K562 (cell line): ENCODE measurements around the gene MLANA. TPM values are rescaled to one million over a fixed set of nuclear protein-coding genes. Genes with fewer than 3 reads are reported as not detected.

Experiments
- ATAC-seq: fragments of 200-7000 bp; cut with Tn5 transposase; 3 replicates; pipeline ENCODE4 v1.9.1; 2020; ENCODE audit warnings: moderate library complexity
- BruUV-seq: library from RNA; stranded (reverse); fragments of 400-500 nt; replicated peaks from 2 replicates; lab custom pipeline; 2021; lab: Mats Ljungman, UMichigan
- CTCF ChIA-PET: fragments of 300-600 bp; formaldehyde crosslinking; extraction: SDS; loops from one replicate; lab custom pipeline; 2021; ENCODE audit warnings: low intra/inter-chr PET ratio; lab: Yijun Ruan, JAX
- POLR2A ChIA-PET: fragments of 300-600, 350-650 bp; sonication (Branson Sonifier 250); formaldehyde crosslinking; extraction: SDS; loops from one replicate; lab custom pipeline; 2021; ENCODE audit warnings: antibody characterized with exemption, inconsistent platforms; lab: Yijun Ruan, JAX
- DNase-seq, 4 experiments: peaks; one replicate each; pipeline versions ENCODE4 v3.0.0 to v3.0.0-alpha.2; 2011 to 2018; ENCODE audit warnings: low spot score in 3 of 4, mixed read lengths in 3 of 4; ENCODE audit errors: extremely low read depth in 1 of 4
- FAIRE-seq: peaks from 2 replicates; lab custom pipeline; 2011; peaks lifted over from hg19 to GRCh38; lab: Jason Lieb, UNC
- H2AFZ ChIP-seq: 2 replicates; pipeline ENCODE4 v1.6.0; 2011; ENCODE audit warnings: low read depth, low read length, control low read depth, inconsistent platforms
- H3K27ac ChIP-seq: fragments of 200-600 bp; 3 replicates; pipeline ENCODE4 v1.8.0; 2011; ENCODE audit warnings: low read depth, mild to moderate bottlenecking, control low read depth, inconsistent platforms, low read length, moderate library complexity, mixed read lengths; ENCODE audit errors: extremely low read depth
- H3K27me3 ChIP-seq, 2 experiments: fragments of 300-600 bp in 1 of 2; 2 replicates in 1 of 2; 3 replicates in 1 of 2; pipeline versions ENCODE4 v1.6.0 to v1.8.0; 2011; ENCODE audit warnings: inconsistent platforms in 2 of 2, low read length in 2 of 2, mild to moderate bottlenecking in 1 of 2, mixed read lengths in 1 of 2, moderate library complexity in 1 of 2; ENCODE audit not compliant: control insufficient read depth in 2 of 2, insufficient read depth in 2 of 2
- H3K36me3 ChIP-seq: fragments of 300-600 bp; 3 replicates; pipeline ENCODE4 v1.8.0; 2011; ENCODE audit warnings: mild to moderate bottlenecking, low read length, inconsistent platforms; ENCODE audit not compliant: control insufficient read depth, insufficient read depth
- H3K4me1 ChIP-seq, 2 experiments: fragments of 200-600 bp in 1 of 2; replicated peaks in 1 of 2; 2 replicates in 1 of 2; 3 replicates in 1 of 2; pipeline versions ENCODE4 v1.5.1 to v1.8.0; 2011; ENCODE audit warnings: inconsistent platforms in 2 of 2, low read length in 2 of 2, mild to moderate bottlenecking in 1 of 2, mixed read lengths in 1 of 2, moderate library complexity in 1 of 2; ENCODE audit not compliant: control insufficient read depth in 2 of 2, insufficient read depth in 2 of 2
- H3K4me2 ChIP-seq: 2 replicates; pipeline ENCODE4 v1.6.1; 2011; ENCODE audit warnings: low read length, control low read depth, inconsistent platforms, mixed read lengths; ENCODE audit not compliant: insufficient read depth
- H3K4me3 ChIP-seq: fragments of 200-600 bp; sonication (generic), shearing (Covaris generic); 2 replicates; pipeline ENCODE4 v1.5.1; 2016; ENCODE audit warnings: control low read depth, inconsistent platforms
- H3K79me2 ChIP-seq: fragments of 200-600 bp; 3 replicates; pipeline ENCODE4 v1.8.0; 2011; ENCODE audit warnings: low read length, inconsistent platforms; ENCODE audit not compliant: control insufficient read depth, insufficient read depth
- H3K9ac ChIP-seq, 2 experiments: 2 replicates each; pipeline versions ENCODE4 v1.6.0 to v1.6.1; 2011; ENCODE audit warnings: low read depth in 2 of 2, low read length in 2 of 2, control low read depth in 1 of 2, inconsistent platforms in 1 of 2, mild to moderate bottlenecking in 1 of 2, mixed read lengths in 1 of 2; ENCODE audit not compliant: insufficient read depth in 1 of 2
- H3K9me1 ChIP-seq: one replicate; pipeline ENCODE4 v1.6.0; 2011; ENCODE audit warnings: inconsistent platforms, mild to moderate bottlenecking, low read length, moderate library complexity; ENCODE audit not compliant: control insufficient read depth, insufficient read depth
- H3K9me3 ChIP-seq: replicated peaks from 2 replicates; pipeline ENCODE4 v1.5.1; 2011; ENCODE audit warnings: low read depth, low read length, inconsistent platforms; ENCODE audit not compliant: control insufficient read depth, insufficient read depth
- H4K20me1 ChIP-seq: replicated peaks from 2 replicates; pipeline ENCODE4 v1.6.1; 2011; ENCODE audit warnings: low read length, inconsistent platforms, mixed read lengths; ENCODE audit not compliant: control insufficient read depth, insufficient read depth
- BCOR ChIP-seq: fragments of 450-650 bp; IDR thresholded peaks from 2 replicates; pipeline ENCODE4 v1.6.1; 2016
- DACH1 ChIP-seq: fragments of 450-650 bp; IDR thresholded peaks from 2 replicates; pipeline ENCODE4 v1.6.1; 2018; ENCODE audit not compliant: partially characterized antibody
- ELF1 ChIP-seq: fragments of 200-800 bp; sonication (Bioruptor generic); IDR thresholded peaks from 2 replicates; pipeline ENCODE4 v1.6.1; 2016; ENCODE audit warnings: missing genetic modification characterization, missing compliant biosample characterization
- EP400 ChIP-seq: fragments of 450-650 bp; IDR thresholded peaks from 2 replicates; pipeline ENCODE4 v1.6.1; 2017; ENCODE audit warnings: antibody characterized with exemption, mild to moderate bottlenecking, moderate library complexity
- HSF4 ChIP-seq: fragments of 250-450 bp; sonication (Bioruptor Pico); IDR thresholded peaks from 2 replicates; pipeline ENCODE4 v2.1.2; 2022; ENCODE audit warnings: mild to moderate bottlenecking, moderate library complexity, borderline replicate concordance
- KDM1A ChIP-seq, 2 experiments: fragments of 450-650 bp; IDR thresholded peaks; 2 replicates each; pipeline ENCODE4 v1.6.1; 2016; ENCODE audit warnings: mild to moderate bottlenecking in 2 of 2
- KLF16 ChIP-seq: IDR thresholded peaks from 2 replicates; pipeline ENCODE4 v1.6.1; 2016; ENCODE audit warnings: antibody characterized with exemption
- MEF2A ChIP-seq: IDR thresholded peaks from 2 replicates; pipeline ENCODE4 v1.6.1; 2011; ENCODE audit warnings: low read depth, mild to moderate bottlenecking, low read length, moderate library complexity; ENCODE audit not compliant: control insufficient read depth
- MEIS2 ChIP-seq: fragments of 450-650 bp; IDR thresholded peaks from 2 replicates; pipeline ENCODE4 v1.6.1; 2014; ENCODE audit warnings: mild to moderate bottlenecking; ENCODE audit not compliant: partially characterized antibody
- MYNN ChIP-seq, 2 experiments: sonication (generic); formaldehyde crosslinking in 1 of 2; IDR thresholded peaks; 2 replicates each; pipeline versions ENCODE4 v1.5.0 to v1.6.1; 2016 to 2020; ENCODE audit warnings: antibody characterized with exemption in 1 of 2, missing genetic modification reagents in 1 of 2
- RCOR1 ChIP-seq, 2 experiments: IDR thresholded peaks; 2 replicates each; pipeline ENCODE4 v1.6.1; 2012; ENCODE audit warnings: low read depth in 2 of 2, low read length in 2 of 2, borderline replicate concordance in 1 of 2, improper control_type of control experiment in 1 of 2
- SLC30A9 ChIP-seq: fragments of 250-450 bp; sonication (Bioruptor Pico); IDR thresholded peaks from 2 replicates; pipeline ENCODE4 v1.8.0; 2022; ENCODE audit warnings: mild to moderate bottlenecking, moderate library complexity
- ZNF778 ChIP-seq: fragments of 450-650 bp; formaldehyde crosslinking; IDR thresholded peaks from 2 replicates; pipeline ENCODE4 v1.4.0; 2020; ENCODE audit warnings: mild to moderate bottlenecking, moderate library complexity
- WGBS: fragments of 100-300 bp; shearing (Covaris generic); methylation state at CpG from one replicate; pipeline ENCODE4 v1.1.6; 2016; ENCODE audit warnings: low coverage, mixed read lengths; ENCODE audit not compliant: insufficient coverage; ENCODE audit errors: missing lambda C conversion rate; 5-methylcytosine and 5-hydroxymethylcytosine counted together
- in situ Hi-C: fragments of 300-500 bp; cut with MboI; formaldehyde crosslinking; loops from 4 replicates; pipeline ENCODE4 v1.15.0; 2018; ENCODE audit warnings: inconsistent platforms, mixed read lengths
- intact Hi-C: fragments of 100-400 bp; cut with micrococcal nuclease; formaldehyde crosslinking; loops from 2 replicates; pipeline ENCODE4 v1.14.2; 2022
- polyA plus RNA-seq, 8 experiments: library from polyadenylated mRNA; depleted of rRNA in 4 of 8; stranded (reverse) in 5 of 8; unstranded in 3 of 8; fragments of >200 nt; fragmentation: Nextera tagmentation in 2 of 8; fragmentation: Illumina TruSeq in 1 of 8; extraction: Ambion mirVana in 2 of 8; extraction: Trizol in 1 of 8; gene quantifications; 2 replicates each; pipeline versions ENCODE4 v1.2.1 to v1.2.3, GENCODE V29; 2011 to 2014; ENCODE audit warnings: inconsistent platforms in 1 of 8, missing spikeins in 1 of 8
- total RNA-seq, 7 experiments: library from RNA; depleted of rRNA in 6 of 7; stranded (reverse); fragments of >200 nt in 6 of 7; fragmentation: Illumina TruSeq in 2 of 7; extraction: Trizol in 2 of 7; gene quantifications; 2 replicates each; pipeline versions ENCODE4 v1.2.1 to v1.2.3, GENCODE V29; 2011 to 2021; ENCODE audit warnings: low replicate concordance in 1 of 7
- TF ChIP-seq, protein P1 (sequence below): sonication (generic); formaldehyde crosslinking; IDR thresholded peaks from 2 replicates; pipeline ENCODE4 v1.5.0; 2020; ENCODE audit warnings: missing genetic modification reagents
- TF ChIP-seq, protein P2 (sequence below): sonication (generic); formaldehyde crosslinking; IDR thresholded peaks from 2 replicates; pipeline ENCODE4 v1.8.1; 2022; ENCODE audit warnings: missing genetic modification reagents

The MLANA gene
- total and polyA plus RNA-seq, 9 of the 15 experiments (the other 6 are each of a cell fraction or from before 2014, with no cell fraction given): not detected

- no peak overlapping the region for H3K27ac ChIP-seq
- H4K20me1 ChIP-seq: no peaks in the 10 kb centered on the region
- no peak overlapping the region for H3K4me3 ChIP-seq
- intact Hi-C loops: no loop called here
- H3K9ac ChIP-seq: no peak overlapping the region
- FAIRE-seq (peak; percentile 6), DNase-seq (no peak), ATAC-seq (no peak)
- ChIA-PET CTCF (no interaction called here), POLR2A (no interaction called here)
- no TSS peak for BruUV-seq
- no peak overlapping the region for H3K4me2 ChIP-seq
- no peak overlapping the region for H2AFZ ChIP-seq
- H3K36me3 ChIP-seq: no peaks in the 10 kb centered on the region
- H3K27me3 ChIP-seq: no peaks in the 10 kb centered on the region
- WGBS: 27% methylated on average over 5 of the region's 5 CpGs
- H3K4me1 ChIP-seq: peaks cover 0 to 5% of the 10 kb centered on the region in 2 experiments; a peak in 2 of 5 replicates
- in situ Hi-C loops: no loop called here
- no peaks in the 10 kb centered on the region for H3K9me3 ChIP-seq
- H3K79me2 ChIP-seq: no peaks in the 10 kb centered on the region
- TF ChIP-seq KDM1A (IDR thresholded peaks at IDR 0.05) (peak in 1 of 2 experiments; percentile 24; a peak in 1 of 4 replicates), KLF16 (no peak), MEIS2 (no peak), EP400 (no peak), HSF4 (CRISPR knock-in tag) (no peak), RCOR1 (IDR thresholded peaks at IDR 0.05; ENCODE audit: borderline replicate concordance in 1 of 2, low read depth in 2 of 2, low read length in 2 of 2) (0 out of 4 replicates have a peak, but pooled peaks of 1 of the 2 experiments have one; percentile 16), SLC30A9 (CRISPR knock-in tag) (no peak), DACH1 (no peak), BCOR (no peak), MEF2A (no peak), ZNF778 (CRISPR knock-in tag) (no peak), MYNN (IDR thresholded peaks at IDR 0.05) (no peak), MYNN (CRISPR knock-in tag; IDR thresholded peaks at IDR 0.05) (no peak), ELF1 (tag) (peak; percentile 47; the same call in 1 of the 2 replicates)
- TF ChIP-seq, protein P1, sequence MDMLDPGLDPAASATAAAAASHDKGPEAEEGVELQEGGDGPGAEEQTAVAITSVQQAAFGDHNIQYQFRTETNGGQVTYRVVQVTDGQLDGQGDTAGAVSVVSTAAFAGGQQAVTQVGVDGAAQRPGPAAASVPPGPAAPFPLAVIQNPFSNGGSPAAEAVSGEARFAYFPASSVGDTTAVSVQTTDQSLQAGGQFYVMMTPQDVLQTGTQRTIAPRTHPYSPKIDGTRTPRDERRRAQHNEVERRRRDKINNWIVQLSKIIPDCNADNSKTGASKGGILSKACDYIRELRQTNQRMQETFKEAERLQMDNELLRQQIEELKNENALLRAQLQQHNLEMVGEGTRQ (CRISPR knock-in tag): no peak
- TF ChIP-seq, protein P2, sequence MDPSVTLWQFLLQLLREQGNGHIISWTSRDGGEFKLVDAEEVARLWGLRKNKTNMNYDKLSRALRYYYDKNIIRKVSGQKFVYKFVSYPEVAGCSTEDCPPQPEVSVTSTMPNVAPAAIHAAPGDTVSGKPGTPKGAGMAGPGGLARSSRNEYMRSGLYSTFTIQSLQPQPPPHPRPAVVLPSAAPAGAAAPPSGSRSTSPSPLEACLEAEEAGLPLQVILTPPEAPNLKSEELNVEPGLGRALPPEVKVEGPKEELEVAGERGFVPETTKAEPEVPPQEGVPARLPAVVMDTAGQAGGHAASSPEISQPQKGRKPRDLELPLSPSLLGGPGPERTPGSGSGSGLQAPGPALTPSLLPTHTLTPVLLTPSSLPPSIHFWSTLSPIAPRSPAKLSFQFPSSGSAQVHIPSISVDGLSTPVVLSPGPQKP (CRISPR knock-in tag): no peak
- no peaks in the 10 kb centered on the region for H3K9me1 ChIP-seq
Observed at GRCh38 chr9:5949103-5949699, 58.5 kb downstream of the MLANA start.
